WI38 (cell line): Measurements from ENCODE around the gene DHX30.
A peak's percentile ranks its signal among the peaks of the same experiment; 100 is the strongest.

Source experiments
- H3K4me3 ChIP-seq: 2 replicates; pipeline ENCODE4 v1.5.1; 2011; ENCODE audit warnings: low read depth, mild to moderate bottlenecking, control low read depth, low read length
- CTCF ChIP-seq: IDR thresholded peaks from 2 replicates; pipeline ENCODE4 v1.5.1; 2012; ENCODE audit warnings: low read depth, mild to moderate bottlenecking, control low read depth, low read length

Gene DHX30

DNA sequence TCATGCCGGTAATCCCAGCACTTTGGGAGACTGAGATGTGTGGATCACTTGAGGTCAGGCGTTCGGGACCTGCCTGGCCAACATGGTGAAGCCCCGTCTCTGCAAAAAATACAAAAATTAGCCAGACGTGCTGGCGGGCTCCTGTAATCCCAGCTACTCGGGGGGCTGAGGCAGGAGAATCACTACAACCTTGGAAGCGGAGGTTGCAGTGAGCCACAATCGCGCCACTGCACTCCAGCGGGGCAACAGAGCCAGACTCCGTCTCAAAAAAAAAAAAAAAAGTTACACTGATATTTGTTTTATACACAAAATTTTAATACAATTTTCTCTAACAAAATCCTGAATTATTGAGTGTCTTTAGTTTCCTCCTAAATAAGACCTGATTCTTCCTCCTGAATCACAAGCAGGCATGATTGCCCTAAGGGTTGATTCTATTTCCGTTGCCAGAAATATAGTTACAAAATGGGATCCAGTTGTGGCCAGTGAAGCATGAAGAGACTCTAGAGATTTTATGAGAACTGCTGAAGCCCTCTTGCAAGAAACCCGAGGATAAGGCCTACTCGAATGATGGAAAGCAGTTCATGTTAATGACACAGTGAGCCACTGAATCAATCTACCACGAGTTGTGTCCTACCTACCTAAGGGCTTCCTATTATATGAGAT lies 11.6 kb upstream of the DHX30 start:
- H3K4me3 ChIP-seq: no peak overlapping the region
- TF ChIP-seq CTCF: no peak

- H3K4me3 ChIP-seq: no peak overlapping the region
- TF ChIP-seq CTCF: no peak
These were observed 10.2 kb upstream of the DHX30 start for GRCh38 chr3:47792699-47793098.

- no peak overlapping the region for H3K4me3 ChIP-seq
- TF ChIP-seq CTCF: no peak
These were observed 8.4 kb upstream of the DHX30 start for GRCh38 chr3:47794544-47794943.

GRCh38 chr3:47799733-47800132 lies 3.2 kb upstream of the DHX30 start:
- no peak overlapping the region for H3K4me3 ChIP-seq
- TF ChIP-seq CTCF: no peak

GRCh38 chr3:47803480-47804025 lies 615 bp downstream of the DHX30 start:
- TF ChIP-seq CTCF: no peak
- H3K4me3 ChIP-seq: peak overlapping the region; percentile 74

DNA sequence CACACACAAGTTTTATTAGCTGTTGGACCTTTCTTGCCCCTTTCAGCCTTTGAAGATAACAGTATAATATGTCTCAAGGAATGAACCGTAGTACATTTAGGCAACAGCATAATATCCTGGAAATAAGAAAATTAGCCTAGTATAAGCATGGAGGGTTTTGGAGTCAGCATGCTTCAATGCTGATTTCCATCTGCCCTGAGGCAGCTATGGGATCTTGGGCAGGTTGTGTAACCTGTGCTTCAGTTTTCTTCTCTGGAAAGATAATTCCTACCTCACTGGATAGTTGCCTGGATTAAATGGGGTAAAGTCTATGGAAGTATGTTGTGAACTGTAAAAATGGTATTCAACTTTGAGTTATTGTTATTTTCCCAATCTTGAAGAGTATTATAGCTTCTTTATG lies 1.6 kb downstream of the DHX30 start:
- no peak overlapping the region for H3K4me3 ChIP-seq

More for the DNA sequence above, 1.6 kb downstream of the DHX30 start:
- no peak for TF ChIP-seq CTCF
